GM18868 (cell line): Measurements from ENCODE around the gene PROM1.

Experiments
- ATAC-seq: cut with Tn5 transposase; IDR thresholded peaks from one replicate; pipeline ENCODE4 v1.9.1; 2021; ENCODE audit warnings: mild to moderate bottlenecking, moderate library complexity; ENCODE audit not compliant: unreplicated experiment

The PROM1 gene

GRCh38 chr4:16083241-16084191, at the start of gene PROM1:
Gene PROM1, minus strand, starts transcription at chr4:16084023. Its CDS starts 8,117 bp downstream, at chr4:16075906.
- ATAC-seq = no peak

GRCh38 chr4:16133406-16133805, 49.6 kb upstream of the PROM1 start:
- ATAC-seq = no peak

- ATAC-seq = no peak
Observed at GRCh38 chr4:16131293-16131692, 47.5 kb upstream of the PROM1 start.

- no peak for ATAC-seq
Observed at GRCh38 chr4:16129336-16129735, 45.5 kb upstream of the PROM1 start.

GRCh38 chr4:16126714-16127113, 42.9 kb upstream of the PROM1 start:
- ATAC-seq = no peak

- no peak for ATAC-seq
Observed at GRCh38 chr4:16125571-16126445, 42.0 kb upstream of the PROM1 start.

GRCh38 chr4:16124232-16124631, 40.4 kb upstream of the PROM1 start:
- ATAC-seq = no peak

GRCh38 chr4:16123356-16124084, 39.7 kb upstream of the PROM1 start:
- no peak for ATAC-seq

- ATAC-seq = no peak
Observed at GRCh38 chr4:16122784-16123183, 39.0 kb upstream of the PROM1 start.

- ATAC-seq = no peak
Observed at GRCh38 chr4:16122308-16122711, 38.5 kb upstream of the PROM1 start.

GRCh38 chr4:16120720-16121119, 36.9 kb upstream of the PROM1 start:
- peak; percentile 75 for ATAC-seq

- no peak for ATAC-seq
Observed at GRCh38 chr4:16119981-16120380, 36.2 kb upstream of the PROM1 start.

- no peak for ATAC-seq
Observed at GRCh38 chr4:16118090-16118489, 34.3 kb upstream of the PROM1 start.

- ATAC-seq = no peak
Observed at GRCh38 chr4:16117164-16117563, 33.3 kb upstream of the PROM1 start.

GRCh38 chr4:16116493-16116990, 32.7 kb upstream of the PROM1 start:
- ATAC-seq = no peak

- no peak for ATAC-seq
Observed at GRCh38 chr4:16116019-16116418, 32.2 kb upstream of the PROM1 start.

- ATAC-seq = no peak
Observed at GRCh38 chr4:16114546-16114945, 30.7 kb upstream of the PROM1 start.

- ATAC-seq = no peak
Observed at GRCh38 chr4:16113741-16114140, 29.9 kb upstream of the PROM1 start.

GRCh38 chr4:16111533-16111932, 27.7 kb upstream of the PROM1 start:
- ATAC-seq = no peak

- no peak for ATAC-seq
Observed at GRCh38 chr4:16110661-16111290, 27.0 kb upstream of the PROM1 start.
